GM19438 (cell line): ENCODE measurements around the gene NHP2.

ENCODE experiments used
- ATAC-seq: cut with Tn5 transposase; IDR thresholded peaks from one replicate; pipeline ENCODE4 v1.9.1; 2021; ENCODE audit warnings: low read depth; ENCODE audit not compliant: unreplicated experiment

Gene NHP2

GRCh38 chr5:178177569-178177968, 23.9 kb upstream of the NHP2 start:
- no peak for ATAC-seq

GRCh38 chr5:178176791-178177190, 23.1 kb upstream of the NHP2 start:
- no peak for ATAC-seq

- ATAC-seq: no peak
Measured at GRCh38 chr5:178174456-178174855, 20.8 kb upstream of the NHP2 start.

- no peak for ATAC-seq
Measured at GRCh38 chr5:178170455-178170854, 16.8 kb upstream of the NHP2 start.

- no peak for ATAC-seq
Measured at GRCh38 chr5:178165581-178165980, 11.9 kb upstream of the NHP2 start.

GRCh38 chr5:178163772-178164735, 10.4 kb upstream of the NHP2 start:
- ATAC-seq: peak; percentile 92

GRCh38 chr5:178162481-178162880, 8.8 kb upstream of the NHP2 start:
- no peak for ATAC-seq

- ATAC-seq: no peak
Measured at GRCh38 chr5:178160176-178160575, 6.5 kb upstream of the NHP2 start.

GRCh38 chr5:178155065-178155464, 1.4 kb upstream of the NHP2 start:
- ATAC-seq: no peak

GRCh38 chr5:178152491-178153444, 917 bp downstream of the NHP2 start:
- no peak for ATAC-seq

- no peak for ATAC-seq
Measured at GRCh38 chr5:178150977-178151734, 2.5 kb downstream of the NHP2 start.

GRCh38 chr5:178149199-178149932, 4.3 kb downstream of the NHP2 start:
- no peak for ATAC-seq

- ATAC-seq: no peak
Measured at GRCh38 chr5:178147406-178147805, 6.3 kb downstream of the NHP2 start.

- no peak for ATAC-seq
Measured at GRCh38 chr5:178145965-178146820, 7.5 kb downstream of the NHP2 start.

GRCh38 chr5:178143901-178144300, 9.8 kb downstream of the NHP2 start:
- no peak for ATAC-seq

- ATAC-seq: no peak
Measured at GRCh38 chr5:178143246-178143645, 10.4 kb downstream of the NHP2 start.

GRCh38 chr5:178142642-178143041, 11.0 kb downstream of the NHP2 start:
- no peak for ATAC-seq

GRCh38 chr5:178141550-178141949, 12.1 kb downstream of the NHP2 start:
- no peak for ATAC-seq

- ATAC-seq: no peak
Measured at GRCh38 chr5:178137991-178138390, 15.7 kb downstream of the NHP2 start.
